ENCODE data around the gene C1orf216. TPM values are rescaled to one million over a fixed set of nuclear protein-coding genes. Genes with fewer than 3 reads are reported as not detected.

Gene C1orf216
- total and polyA plus RNA-seq, 8 donors = 11.1 to 16.1 (median 13.9) TPM

DNA sequence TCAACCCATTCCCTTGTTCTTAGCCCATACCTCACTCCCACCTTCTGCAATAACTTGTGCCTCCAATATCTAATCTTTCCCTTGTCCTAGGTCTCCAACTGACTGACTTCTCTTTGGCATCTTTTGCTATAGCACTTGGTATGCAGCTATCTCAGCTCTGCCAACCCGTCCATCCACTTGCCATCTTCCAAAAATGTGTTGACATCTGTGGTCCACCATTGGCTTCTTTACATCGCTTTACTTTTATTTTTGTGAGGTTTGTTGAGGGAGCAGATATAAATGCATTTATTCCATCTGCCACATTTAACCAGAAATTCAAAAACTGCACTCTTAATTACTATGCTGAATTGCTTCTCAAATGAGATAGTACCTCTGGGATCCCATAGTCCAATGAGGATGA, 52.5 kb downstream of the C1orf216 start:
- Histone ChIP-seq H3K4me3 (no peak overlapping the region), H3K36me3 (no peaks in the 10 kb centered on the region), H3K4me1 (no peaks in the 10 kb centered on the region), H3K9me3 (no peaks in the 10 kb centered on the region), H3K27me3 (peaks cover 0 to 30% of the 10 kb centered on the region in 2 donors), H3K27ac (no peak overlapping the region)
- TF ChIP-seq, protein P1, sequence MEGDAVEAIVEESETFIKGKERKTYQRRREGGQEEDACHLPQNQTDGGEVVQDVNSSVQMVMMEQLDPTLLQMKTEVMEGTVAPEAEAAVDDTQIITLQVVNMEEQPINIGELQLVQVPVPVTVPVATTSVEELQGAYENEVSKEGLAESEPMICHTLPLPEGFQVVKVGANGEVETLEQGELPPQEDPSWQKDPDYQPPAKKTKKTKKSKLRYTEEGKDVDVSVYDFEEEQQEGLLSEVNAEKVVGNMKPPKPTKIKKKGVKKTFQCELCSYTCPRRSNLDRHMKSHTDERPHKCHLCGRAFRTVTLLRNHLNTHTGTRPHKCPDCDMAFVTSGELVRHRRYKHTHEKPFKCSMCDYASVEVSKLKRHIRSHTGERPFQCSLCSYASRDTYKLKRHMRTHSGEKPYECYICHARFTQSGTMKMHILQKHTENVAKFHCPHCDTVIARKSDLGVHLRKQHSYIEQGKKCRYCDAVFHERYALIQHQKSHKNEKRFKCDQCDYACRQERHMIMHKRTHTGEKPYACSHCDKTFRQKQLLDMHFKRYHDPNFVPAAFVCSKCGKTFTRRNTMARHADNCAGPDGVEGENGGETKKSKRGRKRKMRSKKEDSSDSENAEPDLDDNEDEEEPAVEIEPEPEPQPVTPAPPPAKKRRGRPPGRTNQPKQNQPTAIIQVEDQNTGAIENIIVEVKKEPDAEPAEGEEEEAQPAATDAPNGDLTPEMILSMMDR (IDR thresholded peaks at IDR 0.05) = no peak
- intact Hi-C loops (cut with DNase I) = no loop called here
- DNase-seq = no peak
- ATAC-seq = no peak

Other genes starting within 250 kb of the C1orf216 start
- gene KIAA0319L, start 161.5 kb downstream of the C1orf216 start, total RNA-seq = 10 to 100 TPM; 76.5 to 91.4 TPM
- gene KIAA0319L, start 161.5 kb downstream of the C1orf216 start, polyA plus RNA-seq (ENCODE audit: insufficient read length in 6 of 6) = 100 to 1,000 TPM in 2 of 6 donors, 10 to 100 TPM in 4; 83.1 to 106 (median 94.9) TPM
- gene NCDN, start 161.1 kb downstream of the C1orf216 start, total RNA-seq = 10 to 100 TPM; 23.3 to 42.1 TPM
- 10 to 100 TPM; 18.2 to 27.2 (median 21.2) TPM for gene NCDN, start 161.1 kb downstream of the C1orf216 start, polyA plus RNA-seq (ENCODE audit: insufficient read length in 6 of 6)
- gene TFAP2E, start 145.6 kb downstream of the C1orf216 start, total RNA-seq = 1 to 10 TPM; 1.3 to 1.8 TPM
- gene TFAP2E, start 145.6 kb downstream of the C1orf216 start, polyA plus RNA-seq (ENCODE audit: insufficient read length in 6 of 6) = 1 to 10 TPM; 2.2 to 7.4 (median 4.3) TPM
- 10 to 100 TPM; 48.4 to 73.1 TPM for gene PSMB2, start 77.4 kb downstream of the C1orf216 start, total RNA-seq
- gene PSMB2, start 77.4 kb downstream of the C1orf216 start, polyA plus RNA-seq (ENCODE audit: insufficient read length in 6 of 6) = 10 to 100 TPM; 67.0 to 80.2 (median 70.7) TPM
- gene CLSPN, start 51.1 kb upstream of the C1orf216 start, total RNA-seq = 10 to 100 TPM in 1 of 2 donors, 1 to 10 TPM in 1; 9.1 to 10.6 TPM
- gene CLSPN, start 51.1 kb upstream of the C1orf216 start, polyA plus RNA-seq (ENCODE audit: insufficient read length in 6 of 6) = 10 to 100 TPM in 5 of 6 donors, 1 to 10 TPM in 1; 9.4 to 18.8 (median 11.0) TPM
- 10 to 100 TPM; 16.9 to 23.6 TPM for gene AGO4, start 89.1 kb upstream of the C1orf216 start, total RNA-seq
- gene AGO4, start 89.1 kb upstream of the C1orf216 start, polyA plus RNA-seq (ENCODE audit: insufficient read length in 6 of 6) = 10 to 100 TPM; 30.2 to 39.1 (median 36.0) TPM
- gene AGO1, start 164.3 kb upstream of the C1orf216 start, total RNA-seq = 10 to 100 TPM; 24.3 to 29.7 TPM
- gene AGO1, start 164.3 kb upstream of the C1orf216 start, polyA plus RNA-seq (ENCODE audit: insufficient read length in 6 of 6) = 10 to 100 TPM; 20.8 to 24.2 (median 21.8) TPM
- gene AGO3, start 212.2 kb upstream of the C1orf216 start, total RNA-seq = 10 to 100 TPM; 28.0 to 30.1 TPM
- gene AGO3, start 212.2 kb upstream of the C1orf216 start, polyA plus RNA-seq (ENCODE audit: insufficient read length in 6 of 6) = 10 to 100 TPM; 18.7 to 23.1 (median 21.1) TPM